Ovary (tissue), 9 donors: ENCODE data around the gene ATG14. TPM values are rescaled to one million over a fixed set of nuclear protein-coding genes. Genes with fewer than 3 reads are reported as not detected.

Experiments used
- DNase-seq, 5 donors: peaks; one replicate each; pipeline ENCODE4 v3.0.0-alpha.2; 2019 to 2020
- H3K27ac ChIP-seq, 2 donors: fragments of 200-600 bp; one replicate each; pipeline versions ENCODE4 v1.5.1 to v1.8.0; 2019 to 2022
- H3K27me3 ChIP-seq: fragments of 200-600 bp; one replicate; pipeline ENCODE4 v1.8.0; 2022
- H3K36me3 ChIP-seq: fragments of 200-600 bp; sonication (generic); one replicate; pipeline ENCODE4 v1.5.1; 2019
- H3K4me1 ChIP-seq: one replicate; pipeline ENCODE4 v1.8.1; 2013; ENCODE audit warnings: mild to moderate bottlenecking, moderate library complexity; ENCODE audit not compliant: insufficient read depth
- H3K4me3 ChIP-seq: fragments of 200-600 bp; sonication (generic); one replicate; pipeline ENCODE4 v1.5.1; 2017
- H3K9me3 ChIP-seq, 2 donors: fragments of 200-600 bp in 1 of 2; sonication (generic) in 1 of 2; one replicate each; pipeline versions ENCODE4 v1.5.1 to v1.8.1; 2013 to 2019; ENCODE audit warnings: mild to moderate bottlenecking in 1 of 2, moderate library complexity in 1 of 2
- EP300 ChIP-seq: sonication (generic); formaldehyde crosslinking; IDR thresholded peaks from one replicate; pipeline ENCODE4 v1.6.1; 2017; ENCODE audit warnings: antibody characterized with exemption
- POLR2A ChIP-seq: fragments of 450-650 bp; IDR thresholded peaks from one replicate; pipeline ENCODE4 v1.6.1; 2017; ENCODE audit warnings: antibody characterized with exemption, mild to moderate bottlenecking, moderate library complexity
- WGBS, 3 donors: extraction: QIAGEN DNeasy Blood & Tissue Kit in 1 of 3; methylation state at CpG; one replicate each; pipeline versions ENCODE4 v1.1.5 to v1.1.7; 2013 to 2017; 5-methylcytosine and 5-hydroxymethylcytosine counted together
- intact Hi-C, 4 donors: fragments of 100-400 bp; cut with DNase I; formaldehyde crosslinking; loops; one replicate each; pipeline versions ENCODE4 v1.11.0 to v1.15.1; 2022 to 2023
- polyA plus RNA-seq, 2 donors: library from polyadenylated mRNA; stranded (reverse); fragments of 200-250 nt in 1 of 2; fragments of 350-450 nt in 1 of 2; fragmentation: Illumina TruSeq in 1 of 2; extraction: RNeasy Lipid Tissue Mini Kit (QIAGEN cat#74804) in 1 of 2; gene quantifications; one replicate each; pipeline ENCODE4 v1.2.3, GENCODE V29; 2013 to 2014
- total RNA-seq, 7 donors: library from RNA; depleted of rRNA in 2 of 7; stranded (reverse); fragments of >200 nt in 2 of 7; fragmentation: NEBNext Ultra II Directional in 3 of 7; extraction: Animal tissue kit (Norgen Biotek cat#: 25700) in 3 of 7; gene quantifications; one replicate each; pipeline versions ENCODE4 v1.1.0 to v1.2.4, GENCODE V29; 2016 to 2023
- TF ChIP-seq, protein P1 (sequence below), 3 donors: fragments of 450-650 bp in 2 of 3; fragments of 200-600 bp in 1 of 3; IDR thresholded peaks; one replicate each; pipeline versions ENCODE4 v1.5.1 to v1.8.0; 2016 to 2022; ENCODE audit warnings: antibody characterized with exemption in 3 of 3, mild to moderate bottlenecking in 1 of 3
- donor health status: DM: no; HTN: no; CAD: no; lungs with moderate emphysema.
- donor health status: DM: no; HTN: no; CAD: no.
- donor health status: Bipolar disorder and iron deficiency.
- donor health status: DM: yes; HTN: yes; CAD: no.
- donor health status: DM: no; HTN: no; CAD: no.
- donor health status: DM: yes; HTN: yes; CAD: no.

The ATG14 gene
- total and polyA plus RNA-seq, 9 donors, result 9.5 to 22.5 (median 12.1) TPM

DNA sequence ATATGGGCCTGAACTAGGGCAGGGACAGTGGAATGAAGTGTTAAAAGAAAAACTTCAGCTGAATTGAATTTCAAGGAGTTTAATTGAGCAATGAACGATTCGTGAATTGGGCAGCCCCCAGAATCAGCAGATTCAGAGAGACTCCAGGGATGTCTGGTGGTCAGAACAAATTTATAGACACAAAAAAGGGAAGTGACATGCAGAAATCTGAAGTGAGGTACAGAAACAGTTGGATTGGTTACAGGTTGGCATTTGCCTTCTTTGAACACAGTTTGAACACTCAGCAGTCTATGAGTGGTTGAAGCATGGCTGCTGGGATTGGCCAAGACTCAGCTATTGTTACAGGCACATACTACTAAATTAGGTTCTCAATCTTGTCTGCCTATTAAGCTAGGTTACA lies 38.5 kb upstream of the ATG14 start:
- peaks cover 7% of the 10 kb centered on the region for H3K4me1 ChIP-seq
- 91 to 93% (median 93%) methylated on average over 2 of the region's 2 CpGs for WGBS, 3 donors
- H3K27me3 ChIP-seq, result no peaks in the 10 kb centered on the region
- no peak overlapping the region for H3K27ac ChIP-seq
- no peak for DNase-seq
- intact Hi-C loops, result no loop called here
- H3K9me3 ChIP-seq, result no peaks in the 10 kb centered on the region
- no peaks in the 10 kb centered on the region for H3K36me3 ChIP-seq
- TF ChIP-seq POLR2A (no peak), EP300 (no peak)
- TF ChIP-seq, protein P1, sequence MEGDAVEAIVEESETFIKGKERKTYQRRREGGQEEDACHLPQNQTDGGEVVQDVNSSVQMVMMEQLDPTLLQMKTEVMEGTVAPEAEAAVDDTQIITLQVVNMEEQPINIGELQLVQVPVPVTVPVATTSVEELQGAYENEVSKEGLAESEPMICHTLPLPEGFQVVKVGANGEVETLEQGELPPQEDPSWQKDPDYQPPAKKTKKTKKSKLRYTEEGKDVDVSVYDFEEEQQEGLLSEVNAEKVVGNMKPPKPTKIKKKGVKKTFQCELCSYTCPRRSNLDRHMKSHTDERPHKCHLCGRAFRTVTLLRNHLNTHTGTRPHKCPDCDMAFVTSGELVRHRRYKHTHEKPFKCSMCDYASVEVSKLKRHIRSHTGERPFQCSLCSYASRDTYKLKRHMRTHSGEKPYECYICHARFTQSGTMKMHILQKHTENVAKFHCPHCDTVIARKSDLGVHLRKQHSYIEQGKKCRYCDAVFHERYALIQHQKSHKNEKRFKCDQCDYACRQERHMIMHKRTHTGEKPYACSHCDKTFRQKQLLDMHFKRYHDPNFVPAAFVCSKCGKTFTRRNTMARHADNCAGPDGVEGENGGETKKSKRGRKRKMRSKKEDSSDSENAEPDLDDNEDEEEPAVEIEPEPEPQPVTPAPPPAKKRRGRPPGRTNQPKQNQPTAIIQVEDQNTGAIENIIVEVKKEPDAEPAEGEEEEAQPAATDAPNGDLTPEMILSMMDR (IDR thresholded peaks at IDR 0.05), result no peak
- H3K4me3 ChIP-seq, result no peak overlapping the region

GRCh38 chr14:55449116-55449515 lies 37.5 kb upstream of the ATG14 start:
- no peaks in the 10 kb centered on the region for H3K36me3 ChIP-seq
- TF ChIP-seq POLR2A, result no peak
- TF ChIP-seq, protein P1 (IDR thresholded peaks at IDR 0.05), result no peak
- no peak for TF ChIP-seq EP300
- no peaks in the 10 kb centered on the region for H3K27me3 ChIP-seq
- 82 to 94% (median 84%) methylated on average over 3 of the region's 3 CpGs for WGBS, 3 donors
- no peak overlapping the region for H3K27ac ChIP-seq
- H3K4me3 ChIP-seq, result no peak overlapping the region
- H3K9me3 ChIP-seq, result no peaks in the 10 kb centered on the region
- intact Hi-C loops, result loop anchor here in 2 of 4 donors (10.0 kb wide), 1 partner anchor 1026 kb away; no protein-coding TSS in a partner anchor
- peaks cover 7% of the 10 kb centered on the region for H3K4me1 ChIP-seq
- no peak for DNase-seq

DNA sequence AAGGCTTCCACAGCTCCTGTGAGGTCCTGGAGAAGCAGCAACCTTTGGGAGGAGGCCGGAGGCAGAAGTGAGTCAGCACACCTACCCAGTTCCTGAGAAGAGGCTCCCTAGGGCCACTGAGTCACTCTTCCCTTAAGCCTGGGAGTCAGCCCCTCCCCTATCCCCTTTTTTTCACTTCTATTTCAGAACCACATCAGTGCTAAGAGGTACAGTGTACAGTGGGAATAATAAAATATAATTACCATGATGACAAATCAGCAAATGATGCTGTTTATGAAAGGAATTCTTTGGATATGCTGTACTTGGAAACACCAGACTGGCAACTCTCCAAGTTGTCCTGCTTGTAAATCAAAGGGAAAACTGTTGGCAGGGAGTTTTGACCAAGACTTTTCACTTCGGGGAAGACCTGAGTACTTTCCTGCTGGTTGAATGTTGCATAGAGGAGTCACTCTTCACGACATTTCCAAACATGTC lies 36.5 kb upstream of the ATG14 start:
- Histone ChIP-seq H3K4me3 (no peak overlapping the region), H3K27ac (no peak overlapping the region), H3K9me3 (no peaks in the 10 kb centered on the region), H3K36me3 (no peaks in the 10 kb centered on the region), H3K27me3 (no peaks in the 10 kb centered on the region), H3K4me1 (peaks cover 7% of the 10 kb centered on the region)
- DNase-seq, result no peak
- TF ChIP-seq EP300, result no peak
- TF ChIP-seq POLR2A, result no peak
- TF ChIP-seq, protein P1 (IDR thresholded peaks at IDR 0.05), result no peak
- intact Hi-C loops, result loop anchor here in 2 of 4 donors (10.0 kb wide), 1 partner anchor 1027 kb away; no protein-coding TSS in a partner anchor
- 28 to 40% (median 33%) methylated on average over 3 of the region's 3 CpGs for WGBS, 3 donors

DNA sequence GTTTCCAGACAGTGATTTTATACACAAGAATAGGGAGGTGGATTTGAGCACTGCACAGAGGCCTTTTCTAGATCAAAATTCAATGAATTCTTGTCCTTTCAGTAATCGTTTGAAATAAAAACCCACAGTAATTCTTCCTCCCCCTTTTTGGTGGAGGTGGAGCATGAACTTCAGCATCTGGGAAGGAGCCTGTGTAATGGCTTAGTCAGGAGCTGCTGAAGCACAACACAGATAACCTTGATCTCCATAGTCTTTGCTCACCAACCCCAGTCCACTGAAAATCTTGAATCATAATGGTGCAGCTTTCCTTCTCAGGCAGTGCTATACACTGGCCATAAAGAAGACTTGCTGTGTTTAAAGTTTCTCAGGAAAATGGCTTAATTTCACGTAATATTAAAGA lies 35.2 kb upstream of the ATG14 start:
- no peak overlapping the region for H3K27ac ChIP-seq
- no peaks in the 10 kb centered on the region for H3K27me3 ChIP-seq
- H3K4me3 ChIP-seq, result no peak overlapping the region
- H3K4me1 ChIP-seq, result peaks cover 5% of the 10 kb centered on the region
- H3K36me3 ChIP-seq, result no peaks in the 10 kb centered on the region
- WGBS, 3 donors, result 42 to 46% (median 43%) methylated on average over 2 of the region's 2 CpGs
- peak in 2 of 5 donors; percentile 29 to 38 for DNase-seq
- no peak for TF ChIP-seq POLR2A
- TF ChIP-seq EP300, result no peak
- TF ChIP-seq, protein P1 (IDR thresholded peaks at IDR 0.05), result no peak
- no peaks in the 10 kb centered on the region for H3K9me3 ChIP-seq
- intact Hi-C loops, result loop anchor here in 2 of 4 donors (10.0 kb wide), 1 partner anchor 1028 kb away; no protein-coding TSS in a partner anchor
